A673 (cell line): ENCODE measurements around the gene GJC2. TPM values are rescaled to one million over a fixed set of nuclear protein-coding genes. Genes with fewer than 3 reads are reported as not detected.

Experiments
- BruUV-seq: library from RNA; stranded (reverse); fragments of 400-500 nt; replicated peaks from 2 replicates; lab custom pipeline; 2021; lab: Mats Ljungman, UMichigan
- CTCF ChIA-PET: fragments of 300-600 bp; sonication (Branson Sonifier 250); formaldehyde crosslinking; loops from one replicate; lab custom pipeline; 2022; ENCODE audit warnings: antibody characterized with exemption; lab: Charles Lee
- POLR2A ChIA-PET: fragments of 300-600 bp; sonication (Branson Sonifier 250); formaldehyde crosslinking; loops from one replicate; lab custom pipeline; 2022; ENCODE audit warnings: antibody characterized with exemption; ENCODE audit not compliant: low non-redundant PET; lab: Charles Lee
- DNase-seq: peaks from one replicate; pipeline ENCODE4 v3.0.0-alpha.2; 2015; ENCODE audit warnings: low spot score
- H3K27ac ChIP-seq: fragments of 200-600 bp; sonication (generic); 2 replicates; pipeline ENCODE4 v1.5.1; 2016; ENCODE audit warnings: mixed run types, low read depth, mild to moderate bottlenecking, mixed read lengths, antibody characterized with exemption, low read length; ENCODE audit not compliant: poor library complexity, severe bottlenecking
- H3K27me3 ChIP-seq: fragments of 200-600 bp; sonication (generic); replicated peaks from 2 replicates; pipeline ENCODE4 v1.6.1; 2017; ENCODE audit warnings: mixed run types, low read depth, mild to moderate bottlenecking, mixed read lengths, antibody characterized with exemption, low read length; ENCODE audit not compliant: insufficient read depth, poor library complexity
- H3K36me3 ChIP-seq: fragments of 200-600 bp; sonication (generic); 2 replicates; pipeline ENCODE4 v1.6.1; 2016; ENCODE audit warnings: mixed run types, mild to moderate bottlenecking, mixed read lengths, antibody characterized with exemption, low read length; ENCODE audit not compliant: insufficient read depth, poor library complexity, severe bottlenecking
- H3K4me1 ChIP-seq: fragments of 200-600 bp; sonication (generic); 2 replicates; pipeline ENCODE4 v1.6.1; 2017; ENCODE audit warnings: mixed run types, mild to moderate bottlenecking, mixed read lengths, antibody characterized with exemption, low read length; ENCODE audit not compliant: insufficient read depth, poor library complexity, severe bottlenecking
- H3K4me3 ChIP-seq: fragments of 200-600 bp; sonication (generic); 2 replicates; pipeline ENCODE4 v1.5.1; 2016; ENCODE audit warnings: low read depth, mixed run types, mild to moderate bottlenecking, mixed read lengths, low read length; ENCODE audit not compliant: poor library complexity, severe bottlenecking
- H3K9me3 ChIP-seq: fragments of 200-600 bp; sonication (generic); 2 replicates; pipeline ENCODE4 v1.6.1; 2016; ENCODE audit warnings: mixed run types, low read depth, mild to moderate bottlenecking, mixed read lengths, antibody characterized with exemption, low read length; ENCODE audit not compliant: poor library complexity, severe bottlenecking
- CTCF ChIP-seq: fragments of 300-800, 200-600 bp; sonication (generic); conservative IDR thresholded peaks from 2 replicates; pipeline ENCODE4 v1.5.1; 2017; ENCODE audit warnings: low read depth, mild to moderate bottlenecking, antibody characterized with exemption, low read length, moderate library complexity, mixed read lengths
- EZH2 ChIP-seq: fragments of 200-600 bp; sonication (generic); IDR thresholded peaks from 2 replicates; pipeline ENCODE4 v1.6.1; 2017; ENCODE audit warnings: borderline replicate concordance, low read depth, mild to moderate bottlenecking, mixed read lengths, antibody characterized with exemption, low read length; ENCODE audit not compliant: poor library complexity, severe bottlenecking
- intact Hi-C: fragments of 100-400 bp; cut with micrococcal nuclease; formaldehyde crosslinking; loops from one replicate; pipeline ENCODE4 v1.10.0; 2022; ENCODE audit not compliant: unreplicated experiment
- total RNA-seq: library from RNA; stranded (reverse); gene quantifications from 2 replicates; pipeline ENCODE4 v1.2.3, GENCODE V29; 2021

Gene GJC2
- total RNA-seq, 1 experiment from 2014 or later = 0.97 TPM

- no peak for DNase-seq
- no peaks in the 10 kb centered on the region for H3K4me1 ChIP-seq
- H3K27me3 ChIP-seq = no peaks in the 10 kb centered on the region
- BruUV-seq = no TSS peak
- H3K9me3 ChIP-seq = no peaks in the 10 kb centered on the region
- H3K4me3 ChIP-seq = no peak overlapping the region
- ChIA-PET CTCF (no interaction called here), POLR2A (no interaction called here)
- no peaks in the 10 kb centered on the region for H3K36me3 ChIP-seq
- no peak overlapping the region for H3K27ac ChIP-seq
- TF ChIP-seq EZH2 (no peak), CTCF (no peak)
- intact Hi-C loops = no loop called here
Observed at GRCh38 chr1:228125185-228125584, 24.5 kb upstream of the GJC2 start.

DNA sequence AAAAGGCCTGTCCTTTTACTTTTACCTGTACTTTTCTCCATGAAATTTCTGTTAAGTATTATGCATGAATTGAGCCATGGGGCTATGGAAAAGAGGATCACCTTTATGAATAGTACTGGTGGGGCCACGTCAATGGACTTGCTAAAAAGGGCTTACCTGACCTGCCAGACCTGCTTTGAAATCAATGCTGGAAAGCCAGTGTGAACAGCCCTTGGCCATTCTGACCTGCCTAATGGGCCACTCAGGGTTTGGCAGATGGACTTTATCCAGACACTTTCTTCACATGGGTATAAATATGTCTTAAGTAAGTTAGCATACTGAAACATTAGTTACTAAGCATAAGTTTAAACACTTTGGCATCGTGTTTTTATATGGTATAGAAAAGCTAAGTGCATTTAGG is 18.0 kb upstream of the GJC2 start:
- Histone ChIP-seq H3K27me3 (peaks cover 28% of the 10 kb centered on the region), H3K4me1 (no peaks in the 10 kb centered on the region), H3K27ac (no peak overlapping the region), H3K4me3 (no peak overlapping the region), H3K36me3 (no peaks in the 10 kb centered on the region), H3K9me3 (no peaks in the 10 kb centered on the region)
- TF ChIP-seq CTCF = no peak
- TF ChIP-seq EZH2 = no peak
- ChIA-PET CTCF (no interaction called here), POLR2A (interaction anchor here (0.6 kb wide), 1 partner anchor 10 kb away, joined by 3 read pairs; no protein-coding TSS in a partner anchor)
- no peak for DNase-seq
- BruUV-seq = no TSS peak
- intact Hi-C loops = loop anchor here (5.0 kb wide), 1 partner anchor 386 kb away; no protein-coding TSS in a partner anchor

- BruUV-seq = no TSS peak
- no peak for DNase-seq
- H3K36me3 ChIP-seq = no peaks in the 10 kb centered on the region
- ChIA-PET POLR2A (no interaction called here), CTCF (interaction anchor here (0.6 kb wide), 1 partner anchor 16 kb away, joined by 4 read pairs; no protein-coding TSS in a partner anchor)
- no peaks in the 10 kb centered on the region for H3K9me3 ChIP-seq
- intact Hi-C loops = loop anchor here (5.0 kb wide), 1 partner anchor 383 kb away; no protein-coding TSS in a partner anchor
- peaks cover 29% of the 10 kb centered on the region for H3K27me3 ChIP-seq
- no peaks in the 10 kb centered on the region for H3K4me1 ChIP-seq
- TF ChIP-seq CTCF = no peak
- TF ChIP-seq EZH2 = no peak
- no peak overlapping the region for H3K27ac ChIP-seq
- no peak overlapping the region for H3K4me3 ChIP-seq
Observed at GRCh38 chr1:228134591-228134990, 15.1 kb upstream of the GJC2 start.
